ENCODE measurements around the gene ASPSCR1. TPM values are rescaled to one million over a fixed set of nuclear protein-coding genes. Genes with fewer than 3 reads are reported as not detected.
A peak's percentile ranks its signal among the peaks of the same experiment; 100 is the strongest.

ASPSCR1 gene
- total RNA-seq, 3 donors from 2014 or later, result 15.4 to 31.8 (median 17.9) TPM

GRCh38 chr17:81967533-81968395 is 9.7 kb upstream of the ASPSCR1 start:
- peak; percentile 32 to 52 (median 49) for TF ChIP-seq POLR2AphosphoS5 (IDR thresholded peaks at IDR 0.05)
- TF ChIP-seq, protein P1, sequence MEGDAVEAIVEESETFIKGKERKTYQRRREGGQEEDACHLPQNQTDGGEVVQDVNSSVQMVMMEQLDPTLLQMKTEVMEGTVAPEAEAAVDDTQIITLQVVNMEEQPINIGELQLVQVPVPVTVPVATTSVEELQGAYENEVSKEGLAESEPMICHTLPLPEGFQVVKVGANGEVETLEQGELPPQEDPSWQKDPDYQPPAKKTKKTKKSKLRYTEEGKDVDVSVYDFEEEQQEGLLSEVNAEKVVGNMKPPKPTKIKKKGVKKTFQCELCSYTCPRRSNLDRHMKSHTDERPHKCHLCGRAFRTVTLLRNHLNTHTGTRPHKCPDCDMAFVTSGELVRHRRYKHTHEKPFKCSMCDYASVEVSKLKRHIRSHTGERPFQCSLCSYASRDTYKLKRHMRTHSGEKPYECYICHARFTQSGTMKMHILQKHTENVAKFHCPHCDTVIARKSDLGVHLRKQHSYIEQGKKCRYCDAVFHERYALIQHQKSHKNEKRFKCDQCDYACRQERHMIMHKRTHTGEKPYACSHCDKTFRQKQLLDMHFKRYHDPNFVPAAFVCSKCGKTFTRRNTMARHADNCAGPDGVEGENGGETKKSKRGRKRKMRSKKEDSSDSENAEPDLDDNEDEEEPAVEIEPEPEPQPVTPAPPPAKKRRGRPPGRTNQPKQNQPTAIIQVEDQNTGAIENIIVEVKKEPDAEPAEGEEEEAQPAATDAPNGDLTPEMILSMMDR (IDR thresholded peaks at IDR 0.05), result no peak
- peak in 1 of 2 donors; percentile 71 for DNase-seq (ENCODE audit: low spot score in 2 of 2)
- H3K4me1 ChIP-seq, result peaks cover 8 to 11% of the 10 kb centered on the region in 2 donors
- no peaks in the 10 kb centered on the region for H3K36me3 ChIP-seq
- H3K4me3 ChIP-seq, result peak overlapping the region in 2 of 3 donors; percentile 32 to 40
- no peak overlapping the region for H3K27ac ChIP-seq
- intact Hi-C loops (cut with DNase I; ENCODE audit: low total_unique reads), result no loop called here
- no peaks in the 10 kb centered on the region for H3K9me3 ChIP-seq
- H3K27me3 ChIP-seq, result peaks cover 0 to 10% of the 10 kb centered on the region in 2 donors

- no peaks in the 10 kb centered on the region for H3K36me3 ChIP-seq
- H3K9me3 ChIP-seq, result peaks cover 0 to 1% of the 10 kb centered on the region in 2 donors
- H3K27me3 ChIP-seq, result peaks cover 0 to 4% of the 10 kb centered on the region in 2 donors
- H3K4me1 ChIP-seq, result peaks cover 8 to 11% of the 10 kb centered on the region in 2 donors
- H3K4me3 ChIP-seq, result peak overlapping the region in 2 of 3 donors; percentile 32 to 40
- no peak overlapping the region for H3K27ac ChIP-seq
- TF ChIP-seq POLR2A (IDR thresholded peaks at IDR 0.05) (no peak), POLR2AphosphoS5 (IDR thresholded peaks at IDR 0.05) (no peak)
- TF ChIP-seq, protein P1 (IDR thresholded peaks at IDR 0.05), result no peak
- intact Hi-C loops (cut with DNase I; ENCODE audit: low total_unique reads), result no loop called here
- DNase-seq (ENCODE audit: low spot score in 2 of 2), result no peak
Observed at GRCh38 chr17:81968396-81968745, 9.1 kb upstream of the ASPSCR1 start.

DNA sequence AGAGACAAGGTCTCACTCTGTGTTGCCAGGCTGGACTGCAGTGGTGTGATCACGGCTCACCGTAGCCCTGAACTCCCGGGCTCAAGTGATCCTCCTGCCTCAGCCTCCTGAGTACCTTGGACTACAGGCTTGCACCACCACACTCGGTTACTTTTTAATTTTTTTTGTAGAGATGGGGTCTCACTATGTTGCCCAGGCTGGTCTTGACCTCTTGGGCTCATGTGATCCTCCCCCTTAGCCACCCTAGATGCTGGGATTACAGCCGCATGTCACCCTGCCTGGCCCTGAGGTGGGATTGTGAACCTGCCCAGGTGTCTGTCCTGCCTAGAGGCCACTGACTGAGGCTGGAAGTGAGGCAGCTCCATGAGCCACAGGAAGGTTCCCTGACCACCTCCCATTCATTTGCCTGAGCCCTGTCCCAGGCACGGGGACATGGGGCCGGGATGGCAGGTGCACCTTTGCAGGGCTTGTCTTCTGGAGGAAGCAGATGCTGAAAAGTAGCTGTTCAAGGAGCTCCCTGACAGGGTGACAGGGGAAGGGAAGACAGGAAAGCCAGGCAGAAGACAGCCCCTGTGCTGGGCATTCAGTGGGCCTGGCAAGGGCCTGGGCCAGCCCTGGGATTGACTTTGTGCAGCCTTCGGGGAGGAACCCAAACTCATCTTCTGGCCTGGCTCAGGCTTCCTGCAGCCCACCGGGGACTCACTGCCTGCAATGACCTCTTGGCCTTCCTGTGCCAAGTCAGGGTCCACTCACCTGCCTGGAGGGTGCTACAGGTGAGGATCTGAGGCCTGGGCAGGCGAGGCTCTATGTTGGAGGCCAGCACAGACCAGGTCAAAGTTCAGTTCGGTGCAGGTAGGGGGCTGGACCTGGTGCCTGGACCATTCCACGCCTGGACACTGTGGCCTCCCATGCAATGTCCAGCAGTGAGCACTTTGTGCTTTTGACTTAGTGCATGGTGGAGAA is 8.3 kb upstream of the ASPSCR1 start:
- no peaks in the 10 kb centered on the region for H3K36me3 ChIP-seq
- H3K4me1 ChIP-seq, result peaks cover 8 to 11% of the 10 kb centered on the region in 2 donors
- no peak for TF ChIP-seq POLR2AphosphoS5 (IDR thresholded peaks at IDR 0.05)
- TF ChIP-seq, protein P1 (IDR thresholded peaks at IDR 0.05), result no peak
- TF ChIP-seq POLR2A (IDR thresholded peaks at IDR 0.05), result no peak
- H3K9me3 ChIP-seq, result peaks cover 0 to 4% of the 10 kb centered on the region in 2 donors
- no peak overlapping the region for H3K4me3 ChIP-seq
- DNase-seq (ENCODE audit: low spot score in 2 of 2), result no peak
- intact Hi-C loops (cut with DNase I; ENCODE audit: low total_unique reads), result no loop called here
- H3K27me3 ChIP-seq, result no peaks in the 10 kb centered on the region
- no peak overlapping the region for H3K27ac ChIP-seq

- Histone ChIP-seq H3K4me3 (no peak overlapping the region), H3K27ac (no peak overlapping the region), H3K4me1 (peaks cover 0 to 4% of the 10 kb centered on the region in 2 donors), H3K36me3 (no peaks in the 10 kb centered on the region), H3K9me3 (peaks cover 0 to 4% of the 10 kb centered on the region in 2 donors), H3K27me3 (no peaks in the 10 kb centered on the region)
- TF ChIP-seq POLR2AphosphoS5 (IDR thresholded peaks at IDR 0.05), result no peak
- DNase-seq (ENCODE audit: low spot score in 2 of 2), result no peak
- intact Hi-C loops (cut with DNase I; ENCODE audit: low total_unique reads), result no loop called here
Observed at GRCh38 chr17:81973432-81973831, 4.0 kb upstream of the ASPSCR1 start.

DNA sequence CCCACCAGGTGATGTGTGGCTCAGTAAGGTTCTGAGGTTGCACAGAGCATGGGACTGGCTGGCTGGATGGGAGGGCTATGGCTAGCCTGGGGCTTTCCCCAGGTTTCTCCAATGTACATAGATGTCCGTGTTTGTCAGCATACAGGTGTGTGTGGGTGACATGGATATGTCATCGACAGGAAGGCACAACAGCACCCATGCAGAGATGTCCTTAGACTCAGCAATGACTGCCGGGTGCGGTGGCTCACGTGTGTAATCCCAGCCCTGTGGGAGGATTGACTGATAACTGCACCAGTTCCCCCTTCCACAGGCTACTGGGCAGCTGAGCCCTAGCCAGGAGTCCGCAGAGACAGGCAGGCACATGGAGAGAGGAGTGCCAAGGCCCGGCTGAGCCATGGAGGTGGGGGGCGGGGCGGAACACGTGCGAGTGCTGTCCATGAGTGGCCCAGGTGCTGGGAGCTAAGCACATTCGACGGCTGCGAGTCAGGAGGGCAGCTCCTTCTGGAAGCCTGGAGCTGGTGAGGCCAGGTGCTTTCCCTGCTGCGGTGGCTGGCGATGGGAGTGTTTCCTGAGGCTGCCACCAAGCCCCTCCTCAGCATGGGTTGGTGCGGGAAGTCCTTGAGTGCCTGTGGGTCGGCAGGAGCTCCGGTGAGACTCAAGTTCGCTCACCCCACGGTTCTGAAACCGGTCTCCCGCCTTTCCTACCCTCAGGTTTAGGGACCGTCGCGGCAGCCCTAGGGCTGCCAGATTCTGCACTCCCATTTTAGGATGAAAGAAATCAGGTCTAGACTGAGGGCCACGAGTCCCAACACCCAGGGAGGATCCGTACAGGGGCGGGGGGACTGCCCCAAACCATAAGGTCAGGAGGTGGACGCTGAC is 858 bp upstream of the ASPSCR1 start:
- DNase-seq (ENCODE audit: low spot score in 2 of 2), result peak in 1 of 2 donors; percentile 39
- Histone ChIP-seq H3K27ac (peak overlapping the region; percentile 91), H3K9me3 (peaks cover 0 to 4% of the 10 kb centered on the region in 2 donors), H3K4me3 (peak overlapping the region; percentile 78 to 93 (median 88)), H3K4me1 (peaks cover 0 to 8% of the 10 kb centered on the region in 2 donors), H3K27me3 (no peaks in the 10 kb centered on the region), H3K36me3 (no peaks in the 10 kb centered on the region)
- TF ChIP-seq, protein P1 (IDR thresholded peaks at IDR 0.05), result no peak
- TF ChIP-seq POLR2AphosphoS5 (IDR thresholded peaks at IDR 0.05), result no peak
- TF ChIP-seq POLR2A (IDR thresholded peaks at IDR 0.05), result no peak
- intact Hi-C loops (cut with DNase I; ENCODE audit: low total_unique reads), result no loop called here
